Peyer's patch (tissue), 4 donors: ENCODE data around the gene LIN9.

Experiments used
- POLR2A ChIP-seq, 2 donors: fragments of 450-650 bp; IDR thresholded peaks; one replicate each; pipeline ENCODE4 v1.5.1; 2017; ENCODE audit warnings: antibody characterized with exemption in 2 of 2, mild to moderate bottlenecking in 2 of 2, moderate library complexity in 2 of 2
- TF ChIP-seq, protein P1 (sequence below), 6 experiments: fragments of 450-650 bp in 4 of 6; fragments of 200-600 bp in 2 of 6; sonication (generic) in 1 of 6; IDR thresholded peaks; one replicate each; pipeline ENCODE4 v1.5.1; 2017 to 2019; ENCODE audit warnings: antibody characterized with exemption in 6 of 6, mild to moderate bottlenecking in 3 of 6, moderate library complexity in 1 of 6

DNA sequence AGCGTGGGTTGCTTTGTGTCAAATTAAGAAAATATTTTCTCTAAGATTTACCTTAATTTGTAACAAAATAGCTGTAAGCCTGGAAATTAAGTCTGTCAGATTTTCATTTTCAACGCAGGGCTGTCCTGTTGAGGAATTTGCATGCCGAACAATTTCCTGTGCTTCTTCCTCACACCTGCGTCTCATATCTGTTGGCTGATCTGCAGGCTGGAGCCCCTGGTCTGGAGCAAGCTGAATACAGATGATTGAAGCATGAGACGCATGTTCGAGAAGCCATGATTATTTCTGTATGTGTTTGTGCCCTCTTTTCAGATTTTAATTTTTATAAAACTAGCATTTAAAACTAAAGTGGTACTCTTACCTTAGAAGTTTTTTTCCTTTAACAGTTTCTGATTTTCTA, 75.7 kb downstream of the LIN9 start:
- no peak for TF ChIP-seq POLR2A (IDR thresholded peaks at IDR 0.05)
- TF ChIP-seq, protein P1, sequence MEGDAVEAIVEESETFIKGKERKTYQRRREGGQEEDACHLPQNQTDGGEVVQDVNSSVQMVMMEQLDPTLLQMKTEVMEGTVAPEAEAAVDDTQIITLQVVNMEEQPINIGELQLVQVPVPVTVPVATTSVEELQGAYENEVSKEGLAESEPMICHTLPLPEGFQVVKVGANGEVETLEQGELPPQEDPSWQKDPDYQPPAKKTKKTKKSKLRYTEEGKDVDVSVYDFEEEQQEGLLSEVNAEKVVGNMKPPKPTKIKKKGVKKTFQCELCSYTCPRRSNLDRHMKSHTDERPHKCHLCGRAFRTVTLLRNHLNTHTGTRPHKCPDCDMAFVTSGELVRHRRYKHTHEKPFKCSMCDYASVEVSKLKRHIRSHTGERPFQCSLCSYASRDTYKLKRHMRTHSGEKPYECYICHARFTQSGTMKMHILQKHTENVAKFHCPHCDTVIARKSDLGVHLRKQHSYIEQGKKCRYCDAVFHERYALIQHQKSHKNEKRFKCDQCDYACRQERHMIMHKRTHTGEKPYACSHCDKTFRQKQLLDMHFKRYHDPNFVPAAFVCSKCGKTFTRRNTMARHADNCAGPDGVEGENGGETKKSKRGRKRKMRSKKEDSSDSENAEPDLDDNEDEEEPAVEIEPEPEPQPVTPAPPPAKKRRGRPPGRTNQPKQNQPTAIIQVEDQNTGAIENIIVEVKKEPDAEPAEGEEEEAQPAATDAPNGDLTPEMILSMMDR (IDR thresholded peaks at IDR 0.05) = no peak
